Naive thymus-derived CD8-positive, alpha-beta T cell (primary cell): Measurements from ENCODE around the gene PAFAH1B2. TPM values are rescaled to one million over a fixed set of nuclear protein-coding genes. Genes with fewer than 3 reads are reported as not detected.
A peak's percentile ranks its signal among the peaks of the same experiment; 100 is the strongest.

Source experiments
- ATAC-seq, 2 donors: fragments of 150-1000 bp; cut with Tn5 transposase in 1 of 2; sonication (Bioruptor Pico), chemical (Tn5 transposase) in 1 of 2; 1 replicate in 1 of 2; 2 replicates in 1 of 2; pipeline ENCODE4 v1.10.0; 2021; ENCODE audit warnings: mild to moderate bottlenecking in 2 of 2, moderate library complexity in 2 of 2
- POLR2A ChIA-PET: fragments of 350-600 bp; sonication (Branson Sonifier 250); formaldehyde crosslinking; loops from one replicate; lab custom pipeline; 2021; ENCODE audit warnings: antibody characterized with exemption; lab: Charles Lee
- DNase-seq, 10 donors: peaks; one replicate each; pipeline versions ENCODE4 v3.0.0 to v3.0.0-alpha.2; 2020 to 2022
- H3K27ac Mint-ChIP-seq, 10 donors: one replicate each; pipeline ENCODE4 v1.8.0; 2020 to 2022; ENCODE audit warnings: mild to moderate bottlenecking in 10 of 10, mixed read lengths in 10 of 10, moderate library complexity in 4 of 10, inconsistent platforms in 1 of 10
- H3K27me3 Mint-ChIP-seq, 5 donors: one replicate each; pipeline ENCODE4 v1.8.0; 2021 to 2022; ENCODE audit warnings: mixed read lengths in 5 of 5
- H3K36me3 Mint-ChIP-seq, 3 donors: one replicate each; pipeline ENCODE4 v1.8.0; 2020 to 2022; ENCODE audit warnings: mixed read lengths in 3 of 3, mild to moderate bottlenecking in 2 of 3, inconsistent platforms in 1 of 3
- H3K4me1 Mint-ChIP-seq, 4 donors: one replicate each; pipeline ENCODE4 v1.8.0; 2021 to 2022; ENCODE audit warnings: mixed read lengths in 4 of 4
- H3K4me3 Mint-ChIP-seq, 10 donors: one replicate each; pipeline ENCODE4 v1.8.0; 2020 to 2022; ENCODE audit warnings: mild to moderate bottlenecking in 10 of 10, mixed read lengths in 10 of 10, moderate library complexity in 6 of 10, inconsistent platforms in 1 of 10
- H3K9me3 Mint-ChIP-seq, 9 donors: one replicate each; pipeline ENCODE4 v1.8.0; 2020 to 2022; ENCODE audit warnings: mixed read lengths in 9 of 9, mild to moderate bottlenecking in 3 of 9, inconsistent platforms in 1 of 9, moderate library complexity in 1 of 9
- polyA plus RNA-seq, 3 donors: library from polyadenylated mRNA; unstranded; fragments of 300-500 nt; fragmentation: Illumina TruSeq; gene quantifications; one replicate each; pipeline ENCODE4 v1.2.3, GENCODE V29; 2021
- total RNA-seq, 8 experiments: library from RNA in 2 of 8; stranded (reverse) in 2 of 8; gene quantifications; one replicate each; pipeline ENCODE4 v1.2.3 and lab custom pipeline; 2021 to 2026

The PAFAH1B2 gene
- total RNA-seq, result 10 to 100 TPM; 59.2 to 60.5 TPM
- polyA plus RNA-seq, result 10 to 100 TPM; 14.4 to 19.5 (median 18.3) TPM
- total RNA-seq (lab: John Stamatoyannopoulos, UW), result 56.6 to 123 (median 112) reads per million in 6 experiments

- POLR2A ChIA-PET, result interaction anchor here (0.5 to 3.7 kb wide), 15 partner anchors 9 to 370 kb away, joined by 3 to 46 read pairs (median 4); partner anchors contain the start of genes PCSK7, RNF214, SIDT2 and SIK3
- Mint-ChIP-seq H3K4me3 (peak within 1 kb of the TSS; percentile 94 to 99 (median 98)), H3K27ac (peak within 1 kb of the TSS; percentile 90 to 99 (median 97)), H3K4me1 (peaks cover 25 to 51% (median 47%) of the 10 kb centered on the region in 4 donors), H3K9me3 (no peaks in the 10 kb centered on the region), H3K27me3 (peaks cover 2 to 10% (median 5%) of the 10 kb centered on the region in 5 donors), H3K36me3 (peaks cover 0 to 26% (median 2%) of the 10 kb centered on the region in 3 donors)
- ATAC-seq, result peak; percentile 86 to 88
- DNase-seq, result peak; percentile 91 to 97 (median 94)
Measured at GRCh38 chr11:117143871-117144476, at the start of gene PAFAH1B2. Gene PAFAH1B2, plus strand, starts transcription at chr11:117144287. Its CDS starts 8,161 bp downstream, at chr11:117152448.

GRCh38 chr11:117094776-117095175, 49.3 kb upstream of the PAFAH1B2 start:
- Mint-ChIP-seq H3K27ac (peak overlapping the region; percentile 11 to 100 (median 98)), H3K36me3 (peaks cover 5 to 8% (median 7%) of the 10 kb centered on the region in 3 donors), H3K4me3 (peak overlapping the region; percentile 72 to 99 (median 96)), H3K4me1 (peaks cover 45 to 85% (median 82%) of the 10 kb centered on the region in 4 donors), H3K27me3 (no peaks in the 10 kb centered on the region), H3K9me3 (peaks cover 0 to 10% (median 0%) of the 10 kb centered on the region in 9 donors)
- ATAC-seq (no peak), DNase-seq (peak in 1 of 10 donors; percentile 22)
- POLR2A ChIA-PET, result interaction anchor here (0.6 to 1.3 kb wide), 7 partner anchors 22 to 276 kb away, joined by 3 to 8 read pairs (median 3); no protein-coding TSS in a partner anchor

- peaks cover 38 to 82% (median 75%) of the 10 kb centered on the region in 4 donors for H3K4me1 Mint-ChIP-seq
Measured at GRCh38 chr11:117095284-117096161, 48.6 kb upstream of the PAFAH1B2 start.

GRCh38 chr11:117096201-117096991, 47.7 kb upstream of the PAFAH1B2 start:
- POLR2A ChIA-PET, result interaction anchor here (0.5 to 1.7 kb wide), 7 partner anchors 14 to 199 kb away, joined by 3 to 6 read pairs (median 3); partner anchors contain the start of gene SIDT2
- Mint-ChIP-seq H3K27me3 (no peaks in the 10 kb centered on the region), H3K36me3 (peaks cover 5 to 8% (median 7%) of the 10 kb centered on the region in 3 donors), H3K4me1 (peaks cover 37 to 82% (median 70%) of the 10 kb centered on the region in 4 donors), H3K27ac (peak overlapping the region; percentile 89 to 100 (median 99)), H3K9me3 (peaks cover 0 to 10% (median 0%) of the 10 kb centered on the region in 9 donors), H3K4me3 (peak overlapping the region; percentile 86 to 99 (median 96))
- DNase-seq (peak; percentile 15 to 84 (median 64)), ATAC-seq (peak; percentile 49 to 65)

More at GRCh38 chr11:117095284-117096161, 48.6 kb upstream of the PAFAH1B2 start:
- Mint-ChIP-seq H3K36me3 (peaks cover 5 to 8% (median 7%) of the 10 kb centered on the region in 3 donors), H3K9me3 (peaks cover 0 to 10% (median 0%) of the 10 kb centered on the region in 9 donors), H3K4me3 (peak overlapping the region; percentile 86 to 99 (median 96)), H3K27ac (peak overlapping the region; percentile 89 to 100 (median 99)), H3K27me3 (no peaks in the 10 kb centered on the region)
- ATAC-seq (peak in 1 of 2 donors; percentile 5), DNase-seq (peak in 3 of 10 donors; percentile 32 to 48 (median 47))
- POLR2A ChIA-PET, result interaction anchor here (0.6 to 1.7 kb wide), 9 partner anchors 23 to 277 kb away, joined by 3 to 8 read pairs (median 3); partner anchors contain the start of gene SIDT2

- Mint-ChIP-seq H3K27ac (peak overlapping the region; percentile 89 to 100 (median 99)), H3K9me3 (peaks cover 0 to 7% (median 0%) of the 10 kb centered on the region in 9 donors), H3K4me3 (peak overlapping the region; percentile 86 to 99 (median 96)), H3K36me3 (peaks cover 4 to 6% (median 5%) of the 10 kb centered on the region in 3 donors), H3K27me3 (no peaks in the 10 kb centered on the region), H3K4me1 (peaks cover 34 to 76% (median 65%) of the 10 kb centered on the region in 4 donors)
- DNase-seq (no peak), ATAC-seq (peak in 1 of 2 donors; percentile 3)
- POLR2A ChIA-PET, result interaction anchor here (0.5 to 2.0 kb wide), 8 partner anchors 14 to 306 kb away, joined by 3 to 7 read pairs (median 3); partner anchors contain the start of genes APOA5 and SIDT2
Measured at GRCh38 chr11:117097014-117097388, 47.1 kb upstream of the PAFAH1B2 start.

GRCh38 chr11:117097389-117098268, 46.5 kb upstream of the PAFAH1B2 start:
- Mint-ChIP-seq H3K9me3 (peaks cover 0 to under 1% (median 0%) of the 10 kb centered on the region in 9 donors), H3K4me1 (peaks cover 31 to 70% (median 60%) of the 10 kb centered on the region in 4 donors), H3K36me3 (no peaks in the 10 kb centered on the region), H3K27ac (peak overlapping the region; percentile 89 to 100 (median 99)), H3K27me3 (no peaks in the 10 kb centered on the region), H3K4me3 (peak overlapping the region; percentile 86 to 99 (median 96))
- DNase-seq, result peak in 9 of 10 donors; percentile 15 to 75 (median 41)
- ATAC-seq, result peak; percentile 17 to 26
- POLR2A ChIA-PET, result interaction anchor here (0.7 to 2.0 kb wide), 14 partner anchors 14 to 310 kb away, joined by 3 to 9 read pairs (median 6); partner anchors contain the start of genes APOA5, PAFAH1B2, SIDT2 and ZPR1

- peak within 1 kb of the TSS; percentile 95 to 100 (median 99) for H3K27ac Mint-ChIP-seq
- no peaks in the 10 kb centered on the region for H3K36me3 Mint-ChIP-seq
- peak; percentile 92 to 97 (median 95) for DNase-seq
- POLR2A ChIA-PET, result interaction anchor here (1.0 to 2.0 kb wide), 12 partner anchors 15 to 325 kb away, joined by 3 to 9 read pairs (median 6); partner anchors contain the start of genes APOA5, BUD13, PAFAH1B2 and ZPR1
- peak within 1 kb of the TSS; percentile 86 to 99 (median 96) for H3K4me3 Mint-ChIP-seq
- ATAC-seq, result peak; percentile 70 to 75
- H3K9me3 Mint-ChIP-seq, result no peaks in the 10 kb centered on the region
- H3K27me3 Mint-ChIP-seq, result no peaks in the 10 kb centered on the region
- peaks cover 31 to 61% (median 51%) of the 10 kb centered on the region in 4 donors for H3K4me1 Mint-ChIP-seq
Measured at GRCh38 chr11:117098269-117099232, 45.5 kb upstream of the PAFAH1B2 start, which contains the start of gene SIK3. Gene SIK3, minus strand, starts transcription at chr11:117098428. Its CDS starts 13 bp downstream, at chr11:117098415.

- H3K4me1 Mint-ChIP-seq, result peaks cover 31 to 49% (median 42%) of the 10 kb centered on the region in 4 donors
- POLR2A ChIA-PET, result interaction anchor here (0.7 to 1.1 kb wide), 2 partner anchors 44 to 170 kb away, joined by 3 read pairs; no protein-coding TSS in a partner anchor
- DNase-seq (no peak), ATAC-seq (no peak)
- no peaks in the 10 kb centered on the region for H3K36me3 Mint-ChIP-seq
- H3K9me3 Mint-ChIP-seq, result no peaks in the 10 kb centered on the region
- H3K27me3 Mint-ChIP-seq, result no peaks in the 10 kb centered on the region
- H3K4me3 Mint-ChIP-seq, result peak overlapping the region in 8 of 10 donors; percentile 28 to 95 (median 86)
- peak overlapping the region; percentile 95 to 100 (median 99) for H3K27ac Mint-ChIP-seq
Measured at GRCh38 chr11:117099696-117100095, 44.4 kb upstream of the PAFAH1B2 start.

- no peaks in the 10 kb centered on the region for H3K9me3 Mint-ChIP-seq
- H3K4me1 Mint-ChIP-seq, result peaks cover 24 to 41% (median 34%) of the 10 kb centered on the region in 4 donors
- DNase-seq, result no peak
- POLR2A ChIA-PET, result no interaction called here
- H3K27ac Mint-ChIP-seq, result peak overlapping the region in 9 of 10 donors; percentile 24 to 100 (median 98)
- no peaks in the 10 kb centered on the region for H3K36me3 Mint-ChIP-seq
- H3K4me3 Mint-ChIP-seq, result peak overlapping the region in 4 of 10 donors; percentile 8 to 57 (median 26)
- no peak for ATAC-seq
- no peaks in the 10 kb centered on the region for H3K27me3 Mint-ChIP-seq
Measured at GRCh38 chr11:117100556-117100955, 43.5 kb upstream of the PAFAH1B2 start.
